SIG-M5 treated with dmso at 0.1 percent for 504 hours (cell line): Measurements from ENCODE around the gene CLEC16A.

Source experiments
- DNase-seq: peaks from one replicate; lab custom pipeline; 2025; ENCODE audit not compliant: unreplicated experiment; lab: John Stamatoyannopoulos, UW

The CLEC16A gene

DNA sequence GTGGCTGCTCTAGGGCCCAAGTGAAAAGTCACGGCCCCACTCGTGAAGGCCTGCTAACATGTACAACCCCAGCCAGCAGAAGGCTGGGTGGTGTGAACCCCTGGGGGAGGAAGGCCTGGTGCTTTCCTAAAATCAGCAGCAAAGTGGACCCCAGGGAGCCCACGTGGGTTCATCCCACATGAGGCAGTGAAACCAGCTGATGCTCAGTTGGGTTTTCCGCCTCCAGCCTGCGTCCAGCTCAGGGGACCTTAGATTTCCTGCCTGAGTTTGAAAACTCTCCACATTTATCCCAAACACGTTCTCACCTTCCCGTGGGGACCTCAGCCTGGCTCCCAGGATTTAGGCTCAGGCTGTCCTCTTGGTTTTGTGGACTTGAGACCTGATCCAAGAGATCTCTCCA, 225.8 kb downstream of the CLEC16A start:
- DNase-seq: no peak

DNA sequence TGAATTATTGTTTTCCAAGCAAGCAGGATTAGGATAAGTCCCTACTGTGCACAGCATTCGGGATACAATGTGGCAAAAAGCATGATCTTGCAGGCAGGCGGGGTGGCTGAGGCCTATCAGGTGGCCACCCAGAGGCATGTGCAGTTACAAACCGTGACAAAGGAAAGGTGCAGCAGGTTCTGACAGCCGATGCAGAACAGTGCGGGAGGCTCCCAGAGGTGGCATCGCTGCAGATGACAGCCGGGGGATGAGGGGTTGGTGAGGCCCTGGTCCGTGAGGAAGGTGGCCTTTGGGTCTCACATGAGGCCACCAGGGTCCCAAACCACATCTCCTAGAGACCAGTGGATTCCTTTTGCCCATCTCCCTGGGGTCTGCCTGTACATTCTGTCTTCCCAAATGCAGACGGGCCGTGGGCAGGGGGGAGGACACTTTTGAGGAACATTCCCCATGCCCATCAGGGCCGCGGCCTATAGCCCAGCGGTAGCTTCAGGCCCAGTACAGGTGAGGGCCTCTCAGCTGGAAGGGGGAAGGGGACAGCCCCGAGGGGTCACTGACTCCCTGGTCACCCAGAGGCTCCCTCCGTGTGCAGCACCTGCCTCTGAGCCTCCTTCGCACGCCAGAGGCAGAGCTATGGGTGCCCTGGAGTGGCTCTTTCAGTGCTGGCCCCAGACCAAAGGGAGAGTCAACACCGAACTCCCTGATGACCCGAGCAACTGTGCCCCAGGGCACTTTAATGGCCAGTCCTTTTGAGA, 226.5 kb downstream of the CLEC16A start:
- DNase-seq: no peak

DNA sequence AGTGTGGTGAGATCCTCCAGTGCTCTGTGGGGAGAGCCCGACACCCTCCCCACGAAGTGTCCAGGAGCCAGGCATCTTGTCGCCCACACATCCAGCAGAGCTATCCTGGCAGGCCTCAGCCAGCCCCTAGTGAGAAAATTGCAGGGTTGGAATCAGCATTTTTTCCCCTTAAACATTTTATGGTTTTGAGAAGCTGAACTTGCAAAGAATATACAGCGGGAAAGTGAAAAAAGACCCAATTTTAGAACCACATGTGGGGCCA, 227.0 kb downstream of the CLEC16A start:
- no peak for DNase-seq

DNA sequence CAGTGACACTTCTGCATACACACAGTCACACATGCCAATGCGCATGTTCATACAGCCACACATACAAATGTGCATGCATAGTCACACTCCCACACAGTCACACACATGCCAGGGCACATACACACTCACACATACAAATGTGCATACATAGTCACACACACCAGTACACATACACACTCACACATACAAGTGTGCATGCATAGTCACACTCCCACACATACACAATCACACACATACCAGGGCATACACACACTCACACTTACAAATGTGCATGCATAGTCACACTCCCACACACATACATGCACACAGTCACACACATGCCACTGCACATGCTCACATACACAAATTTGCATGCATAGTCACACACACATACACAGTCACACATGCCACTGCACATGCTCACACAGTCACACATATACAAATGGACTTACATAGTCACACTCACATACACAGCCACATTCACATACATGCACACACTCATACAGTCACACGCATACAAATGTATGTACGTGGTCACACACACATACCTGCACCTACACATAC, 227.5 kb downstream of the CLEC16A start:
- DNase-seq: no peak

DNA sequence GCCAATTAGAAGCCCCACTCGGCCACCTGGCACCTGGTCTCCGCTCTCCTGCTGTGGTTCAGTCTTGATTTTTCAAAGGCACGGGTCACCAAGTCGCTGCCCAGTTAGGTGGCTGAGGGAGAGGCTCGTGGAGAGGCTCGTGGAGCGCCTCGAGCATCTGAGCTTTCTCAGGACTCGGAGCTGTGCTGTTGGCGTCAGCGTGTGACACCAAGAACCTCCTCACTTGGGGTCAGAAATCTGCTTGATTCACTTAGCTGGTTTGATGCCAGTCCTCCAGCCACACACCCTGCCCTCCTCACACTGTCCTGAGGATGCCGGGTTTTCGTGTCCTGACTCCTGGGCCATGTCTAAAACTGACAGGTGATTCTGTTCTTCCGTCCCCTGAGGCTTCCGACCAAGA, 229.1 kb downstream of the CLEC16A start:
- no peak for DNase-seq

DNA sequence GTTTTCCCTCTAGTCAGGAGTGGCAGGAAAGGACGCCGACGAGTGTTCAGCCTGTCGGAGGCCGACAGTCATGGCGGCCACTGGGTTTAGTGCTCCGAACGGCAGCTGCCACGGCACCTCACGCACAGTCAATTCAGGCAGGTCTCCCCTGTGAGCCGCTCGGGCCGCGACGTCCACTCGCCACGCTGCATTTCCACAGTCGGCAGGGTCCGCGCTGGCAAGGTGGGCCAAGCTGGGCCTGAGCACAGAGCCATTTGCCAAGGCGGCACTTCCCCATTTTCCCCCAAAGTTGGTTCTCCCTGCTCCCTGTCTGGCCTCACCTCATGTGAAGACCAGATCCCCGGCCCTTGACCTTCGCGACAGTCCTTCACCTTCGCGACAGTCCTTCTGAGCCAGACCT, 229.8 kb downstream of the CLEC16A start:
- DNase-seq: no peak

DNA sequence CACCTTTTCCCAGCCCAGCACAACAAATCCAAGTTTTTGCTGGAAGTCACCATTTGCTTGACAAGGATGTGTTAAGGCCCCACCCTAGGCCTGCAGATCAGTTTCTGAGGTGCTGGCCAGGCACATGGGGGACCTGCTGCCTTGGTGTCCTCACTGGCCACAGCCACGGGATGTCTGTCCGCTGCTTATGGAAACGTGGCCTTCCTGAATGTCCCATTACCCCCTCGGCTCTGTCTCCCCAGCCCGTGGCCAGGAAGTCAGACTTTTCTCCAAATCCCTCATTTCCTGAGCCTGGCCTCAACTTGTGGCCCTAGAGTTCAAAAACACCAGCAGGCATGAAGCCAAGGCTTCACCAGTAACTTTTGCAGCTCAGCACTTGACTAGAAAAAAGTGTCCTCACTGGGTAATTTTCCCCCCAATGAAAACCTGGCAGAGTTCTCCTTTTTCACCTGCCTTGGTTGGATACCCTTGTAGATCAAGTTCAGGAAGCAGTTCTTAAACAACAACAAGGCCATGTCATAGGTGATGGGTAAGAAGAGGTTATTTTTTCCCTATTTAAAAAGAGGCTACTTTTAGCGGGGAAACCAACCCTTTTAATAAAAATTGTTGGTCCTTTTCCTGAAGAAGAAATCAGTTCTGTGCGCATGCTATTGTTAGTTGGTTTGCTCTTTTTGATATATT, 230.9 kb downstream of the CLEC16A start:
- no peak for DNase-seq

DNA sequence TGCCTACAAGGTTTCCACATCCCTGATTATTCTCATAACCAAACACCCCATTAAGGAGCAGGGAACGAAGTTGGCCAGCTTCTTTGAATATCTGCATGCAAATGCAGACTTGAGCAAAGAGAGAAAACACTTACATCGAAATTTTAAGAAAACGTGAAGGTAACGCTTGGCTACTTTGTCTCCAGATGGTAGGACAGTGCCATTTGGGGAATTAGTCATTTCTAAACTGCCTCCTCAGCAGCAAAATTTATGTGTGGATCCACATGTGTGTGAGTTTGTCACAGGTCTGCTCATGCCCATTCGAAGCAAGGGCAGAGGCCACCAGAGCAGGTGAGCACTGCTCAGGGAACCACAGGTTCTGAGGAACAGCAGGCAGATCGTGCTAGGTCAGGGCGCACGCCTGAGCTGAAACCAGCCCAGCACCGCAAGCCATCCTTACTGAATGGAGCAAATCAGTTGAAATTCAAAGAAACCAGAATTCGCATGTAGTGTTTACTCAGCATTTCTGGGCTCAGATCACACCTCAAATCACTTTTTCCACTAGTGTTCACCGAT, 231.5 kb downstream of the CLEC16A start:
- DNase-seq: no peak

DNA sequence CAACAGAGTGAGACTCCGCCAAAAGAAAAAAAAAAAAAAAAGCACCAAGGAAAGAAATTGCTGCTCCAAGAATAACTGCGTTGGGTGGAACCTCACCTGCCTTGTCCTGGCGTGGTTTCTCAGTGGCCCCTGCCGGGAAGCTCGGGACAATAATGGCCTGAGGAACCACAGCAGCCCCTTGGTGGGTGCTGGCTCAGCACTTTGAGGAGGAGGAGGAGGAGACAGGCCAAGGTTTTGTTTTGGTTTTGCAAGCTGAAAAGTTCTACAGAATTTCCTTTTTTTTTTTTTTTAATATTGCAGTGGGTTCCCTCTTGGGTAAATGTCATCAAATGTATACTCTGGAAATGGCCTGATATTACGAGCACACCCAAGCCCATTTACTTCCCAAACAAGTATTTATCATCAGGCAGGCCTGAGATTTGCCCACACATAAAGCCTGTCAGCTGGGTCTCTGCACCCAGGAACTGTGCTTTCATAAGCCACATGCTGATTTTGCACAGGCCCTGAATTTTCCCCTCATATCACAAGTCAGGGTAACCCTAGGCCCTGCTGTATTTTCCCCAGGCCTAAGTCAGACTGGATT, 233.3 kb downstream of the CLEC16A start:
- DNase-seq: no peak

DNA sequence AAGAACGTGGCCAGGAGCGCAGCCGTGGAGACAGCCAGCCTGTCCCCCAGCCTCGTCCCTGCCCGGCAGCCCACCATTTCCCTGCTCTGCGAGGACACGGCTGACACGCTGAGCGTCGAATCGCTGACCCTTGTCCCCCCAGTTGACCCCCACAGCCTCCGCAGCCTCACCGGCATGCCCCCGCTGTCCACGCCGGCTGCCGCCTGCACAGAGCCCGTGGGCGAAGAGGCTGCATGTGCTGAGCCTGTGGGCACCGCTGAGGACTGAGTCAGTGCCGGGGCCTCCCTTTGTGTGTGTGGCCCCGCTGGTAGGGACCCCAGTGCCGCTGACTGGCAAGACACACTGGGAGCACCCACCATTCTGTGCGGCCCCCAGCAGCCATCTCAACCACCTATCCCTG, 234.1 kb downstream of the CLEC16A start:
- no peak for DNase-seq

DNA sequence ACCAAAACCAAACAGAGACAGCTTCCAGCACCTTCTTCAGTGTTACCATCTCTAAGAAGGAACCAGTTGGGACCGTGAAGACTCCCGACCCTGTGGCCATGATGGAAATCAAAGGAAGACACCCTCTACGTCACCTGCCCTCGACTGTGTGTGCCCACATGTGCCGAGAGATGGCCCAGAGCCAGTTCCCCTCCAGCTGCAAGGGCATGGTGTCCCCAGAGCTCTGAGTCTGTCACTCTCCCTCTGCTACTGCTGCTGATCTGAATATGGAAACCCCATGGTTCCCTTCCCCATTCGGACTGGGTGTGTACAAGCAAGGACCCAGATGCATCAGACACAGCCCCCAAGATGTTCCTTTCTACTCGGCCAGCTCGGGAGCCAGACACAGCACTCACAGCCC, 235.2 kb downstream of the CLEC16A start:
- DNase-seq: no peak

DNA sequence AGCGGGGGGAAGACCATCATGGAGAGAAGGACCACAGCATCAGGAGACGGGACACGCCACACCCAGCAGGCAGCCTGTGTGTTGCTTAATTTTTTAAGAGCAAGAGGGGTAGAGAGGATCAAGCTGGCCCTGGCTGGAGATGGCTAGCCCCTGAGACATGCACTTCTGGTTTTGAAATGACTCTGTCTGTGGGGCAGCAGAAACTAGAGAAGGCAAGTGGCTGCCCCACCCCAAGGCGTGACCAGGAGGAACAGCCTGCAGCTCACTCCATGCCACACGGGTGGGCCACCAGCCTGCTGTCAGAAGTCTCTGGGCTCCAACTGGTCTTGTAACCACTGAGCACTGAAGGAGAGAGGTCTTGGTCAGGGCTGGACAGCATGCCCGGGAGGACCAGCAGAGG, 236.1 kb downstream of the CLEC16A start:
- DNase-seq: no peak

DNA sequence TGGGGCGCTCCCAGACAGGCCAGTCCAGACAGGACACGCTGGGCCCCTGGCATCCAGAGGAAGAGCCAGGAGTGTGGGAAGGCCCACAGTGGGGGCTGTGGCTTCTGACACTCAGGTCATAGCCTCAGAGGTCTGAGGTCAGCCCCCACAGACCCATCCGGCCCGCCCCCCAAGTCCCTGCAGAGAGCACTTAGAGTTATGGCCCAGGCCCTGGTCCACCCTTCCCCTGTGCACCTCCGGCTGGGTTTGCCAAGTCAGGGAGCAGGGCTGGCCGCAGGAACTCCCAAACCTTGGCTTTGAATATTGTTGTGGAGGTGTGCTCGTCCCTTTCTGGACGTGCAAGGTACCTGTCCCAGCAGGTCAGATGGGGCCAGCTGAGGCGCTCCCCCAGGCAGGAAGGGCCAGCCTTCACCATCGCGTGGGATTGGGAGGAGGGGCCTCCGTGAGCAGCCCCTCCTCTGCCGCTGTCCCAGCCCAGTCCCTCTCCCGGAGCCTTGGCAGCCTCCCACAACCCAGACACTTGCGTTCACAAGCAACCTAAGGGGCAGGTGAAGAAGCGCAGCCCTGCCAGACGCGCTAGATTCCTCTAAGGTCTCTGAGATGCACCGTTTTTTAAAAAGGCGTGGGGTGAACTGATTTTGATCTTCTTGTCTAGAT, 237.0 kb downstream of the CLEC16A start:
- no peak for DNase-seq

DNA sequence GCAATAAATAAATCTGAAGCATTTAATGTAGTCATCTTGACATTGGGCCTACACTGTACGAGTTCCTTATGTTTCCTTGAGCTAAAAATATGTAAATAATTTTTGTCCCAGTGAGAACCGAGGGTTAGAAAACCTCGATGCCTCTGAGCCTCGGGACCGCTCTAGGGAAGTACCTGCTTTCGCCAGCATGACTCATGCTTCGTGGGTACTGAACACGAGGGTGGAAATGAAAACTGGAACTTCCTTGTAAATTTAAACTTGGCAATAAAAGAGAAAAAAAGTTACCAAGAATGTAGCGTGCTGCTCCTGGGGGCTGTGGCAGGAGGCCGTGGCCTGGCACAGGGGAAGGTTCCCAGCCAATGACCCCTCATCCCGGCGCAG, 237.5 kb downstream of the CLEC16A start:
- DNase-seq: peak; percentile 60

DNA sequence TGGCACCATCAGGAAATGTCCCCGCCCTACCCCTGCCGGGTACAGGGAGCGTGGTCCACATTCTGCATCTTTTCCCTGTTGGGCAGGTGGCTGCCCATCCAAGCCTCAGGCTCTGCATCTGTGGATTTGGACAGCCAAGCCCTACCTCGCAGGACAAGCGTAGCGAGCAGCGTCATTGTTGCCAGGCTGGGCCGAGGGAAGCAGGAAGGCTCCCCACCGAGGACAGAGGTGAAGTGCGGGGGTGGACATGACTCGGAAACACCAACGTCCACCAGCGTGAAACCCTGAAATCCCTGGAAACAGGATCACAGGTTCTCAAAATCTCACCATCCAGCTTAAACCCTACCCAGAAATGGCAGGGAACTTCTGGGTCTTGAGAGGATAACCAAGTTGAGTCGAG, 238.0 kb downstream of the CLEC16A start:
- no peak for DNase-seq

DNA sequence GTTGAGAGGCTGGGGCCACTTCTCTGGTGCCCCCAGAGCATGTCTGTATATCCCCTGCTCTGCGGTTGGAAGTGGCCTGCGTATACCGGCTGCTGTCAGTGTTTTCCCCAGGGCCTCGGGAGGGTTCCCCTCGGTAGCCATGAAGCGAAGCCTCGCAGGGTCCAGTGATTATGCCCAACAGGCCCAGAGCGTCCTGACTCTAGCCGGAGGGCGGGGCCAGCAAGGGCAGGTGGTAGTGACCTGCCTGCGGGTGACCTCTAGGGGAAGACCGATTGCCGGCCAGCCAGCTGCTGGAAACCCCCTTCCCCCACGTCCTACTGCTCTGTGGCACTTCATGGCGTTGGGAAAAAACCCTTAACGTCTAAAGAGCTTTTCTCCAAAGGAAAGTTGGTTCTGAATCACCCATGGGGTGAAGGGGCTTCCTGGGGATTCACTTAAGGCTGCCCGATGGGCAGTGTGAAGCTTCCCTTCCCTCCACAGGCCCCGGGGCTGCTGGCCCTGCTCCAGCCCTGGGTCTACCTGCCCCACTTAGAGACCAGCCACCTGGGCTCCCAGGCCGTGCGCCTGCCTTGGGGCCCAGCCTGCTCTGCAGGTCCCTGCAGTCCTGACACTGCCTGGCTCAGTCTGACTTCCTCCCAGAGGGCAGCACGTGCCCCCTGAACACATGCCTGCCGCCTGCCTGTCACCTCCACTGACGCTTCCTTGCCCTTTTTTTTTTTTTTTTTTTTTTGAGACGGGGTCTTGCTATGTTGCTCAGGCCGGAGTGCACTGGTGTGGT, 238.9 kb downstream of the CLEC16A start:
- DNase-seq: no peak

DNA sequence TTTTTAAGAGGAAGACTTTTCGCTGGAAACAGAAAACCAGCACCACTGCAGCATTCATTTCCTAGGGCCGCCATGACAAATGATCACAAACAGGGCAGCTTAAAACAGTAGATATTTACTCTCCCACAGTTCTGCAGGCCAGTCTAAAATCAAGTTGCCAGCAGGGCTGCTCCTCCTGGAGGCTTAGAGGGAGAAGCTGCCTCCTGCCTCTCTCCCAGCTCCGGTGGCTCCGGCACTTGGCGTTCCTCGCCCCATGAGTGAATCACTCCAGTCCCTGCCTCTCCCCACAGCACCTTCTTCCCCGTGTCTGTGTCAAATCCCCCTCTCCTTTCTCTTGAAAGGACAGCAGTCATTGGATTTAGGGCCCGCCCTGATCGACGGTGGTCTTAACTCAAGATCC, 239.6 kb downstream of the CLEC16A start:
- DNase-seq: no peak

DNA sequence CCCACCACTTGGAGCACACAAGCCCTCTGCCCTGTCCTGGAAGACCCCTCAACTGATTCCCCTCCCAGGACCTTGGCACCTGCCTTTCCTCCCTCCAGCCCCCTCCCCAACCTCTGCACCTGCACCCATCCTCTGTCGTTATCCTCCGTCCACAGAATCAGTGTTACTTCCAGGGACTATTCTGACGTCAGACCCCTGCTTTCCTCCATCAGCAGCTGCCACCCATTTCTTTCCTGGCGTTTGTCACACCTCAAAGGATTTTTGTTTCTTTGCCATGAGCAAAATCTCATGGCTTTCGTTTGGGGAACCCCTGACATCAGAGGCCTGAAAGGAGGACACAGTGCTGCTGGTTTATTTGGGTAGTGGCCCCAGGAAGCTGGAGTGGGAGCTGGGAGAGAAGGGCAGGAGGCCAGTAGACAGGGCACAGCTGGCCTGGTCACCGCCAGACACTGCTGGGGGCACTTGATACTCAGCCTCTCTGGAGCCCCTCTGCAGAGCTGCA, 243.2 kb downstream of the CLEC16A start:
- no peak for DNase-seq

DNA sequence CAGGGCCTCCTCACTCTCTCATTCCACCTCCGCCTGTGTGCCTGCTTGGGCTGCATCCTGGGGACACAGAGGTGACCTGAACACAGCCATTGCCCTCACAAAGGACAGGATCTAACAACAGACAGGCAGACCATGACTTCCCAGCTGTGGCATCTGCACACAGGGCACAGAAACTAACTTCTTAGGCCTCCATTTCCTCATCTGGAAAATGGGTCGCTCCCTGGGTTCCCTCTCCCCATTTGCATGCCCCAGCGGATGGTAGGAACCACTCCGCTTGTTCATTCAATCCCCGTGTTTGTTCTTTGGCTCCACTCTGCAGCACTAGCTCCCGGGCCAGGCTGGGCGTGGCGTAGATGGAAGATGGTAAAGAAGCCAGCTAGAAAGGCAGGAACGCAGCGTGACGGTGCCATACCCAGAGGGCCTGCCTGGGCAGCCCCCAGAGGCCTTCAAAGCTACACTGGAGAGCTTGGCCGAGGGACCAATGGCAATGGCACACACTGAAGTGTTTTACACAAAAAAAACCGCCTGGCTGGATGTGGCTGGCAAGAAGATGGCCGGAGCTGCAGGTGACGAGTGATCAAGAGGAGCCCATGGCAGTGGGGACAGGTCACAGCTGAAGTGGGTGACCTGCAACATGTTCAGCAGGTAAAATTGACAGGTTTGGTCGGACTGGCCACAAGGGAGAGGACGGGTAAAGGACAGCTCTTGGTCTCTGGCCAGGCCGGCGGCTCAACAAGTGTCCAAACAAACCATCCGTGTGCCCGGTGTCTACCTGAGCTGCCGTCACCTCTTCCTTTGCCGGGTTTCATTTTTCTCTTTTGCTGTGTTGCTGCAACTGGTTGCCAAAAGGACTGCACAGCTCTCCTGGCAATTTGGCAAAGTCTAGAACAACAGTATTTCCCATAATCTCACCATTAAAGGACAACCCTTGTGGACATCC, 244.7 kb downstream of the CLEC16A start:
- DNase-seq: no peak
